MM.1S (cell line): ENCODE measurements around the gene CRB1.

Source experiments
- DNase-seq: peaks from one replicate; pipeline ENCODE4 v3.0.0-alpha.2; 2015
- H2AFZ ChIP-seq: fragments of 300-600 bp; sonication (generic); 2 replicates; pipeline ENCODE4 v1.6.0; 2016; ENCODE audit warnings: antibody characterized with exemption, low read length
- H3F3A ChIP-seq: fragments of 300-600 bp; sonication (generic); 2 replicates; pipeline ENCODE4 v1.6.1; 2016; ENCODE audit warnings: mild to moderate bottlenecking, antibody characterized with exemption, low read length, moderate library complexity, mixed read lengths; ENCODE audit not compliant: insufficient read depth
- H3K27ac ChIP-seq: fragments of 300-600 bp; sonication (generic); 2 replicates; pipeline ENCODE4 v1.5.1; 2016; ENCODE audit warnings: mild to moderate bottlenecking, low read length
- H3K27me3 ChIP-seq: fragments of 300-600 bp; sonication (generic); replicated peaks from 2 replicates; pipeline ENCODE4 v1.6.0; 2016; ENCODE audit warnings: low read length; ENCODE audit not compliant: insufficient read depth
- H3K36me3 ChIP-seq: fragments of 300-600 bp; sonication (generic); replicated peaks from 2 replicates; pipeline ENCODE4 v1.6.1; 2016; ENCODE audit warnings: mild to moderate bottlenecking, low read length, mixed read lengths; ENCODE audit not compliant: insufficient read depth
- H3K4me1 ChIP-seq: fragments of 300-600 bp; sonication (generic); 2 replicates; pipeline ENCODE4 v1.6.1; 2016; ENCODE audit warnings: low read length, mixed read lengths
- H3K4me2 ChIP-seq: fragments of 300-600 bp; sonication (generic); 2 replicates; pipeline ENCODE4 v1.6.0; 2016; ENCODE audit warnings: low read depth, low read length
- H3K4me3 ChIP-seq: fragments of 300-600 bp; sonication (generic); 2 replicates; pipeline ENCODE4 v1.5.1; 2016; ENCODE audit warnings: low read length, mixed read lengths
- H3K79me2 ChIP-seq: fragments of 300-600 bp; sonication (generic); 2 replicates; pipeline ENCODE4 v1.6.1; 2016; ENCODE audit warnings: mixed run types, low read length, mixed read lengths
- H3K9ac ChIP-seq: fragments of 300-600 bp; sonication (generic); 2 replicates; pipeline ENCODE4 v1.6.1; 2016; ENCODE audit warnings: low read length, mixed read lengths
- H3K9me2 ChIP-seq: fragments of 300-600 bp; sonication (generic); replicated peaks from 2 replicates; pipeline ENCODE4 v1.6.1; 2016; ENCODE audit warnings: mild to moderate bottlenecking, low read length, mixed read lengths; ENCODE audit not compliant: insufficient read depth
- H3K9me3 ChIP-seq: fragments of 300-600 bp; sonication (generic); replicated peaks from 2 replicates; pipeline ENCODE4 v1.6.1; 2016; ENCODE audit warnings: mild to moderate bottlenecking, low read length, mixed read lengths; ENCODE audit not compliant: insufficient read depth
- H4K20me1 ChIP-seq: fragments of 300-600 bp; sonication (generic); 2 replicates; pipeline ENCODE4 v1.6.1; 2016; ENCODE audit warnings: mild to moderate bottlenecking, low read length, moderate library complexity, mixed read lengths; ENCODE audit not compliant: insufficient read depth
- EZH2 ChIP-seq: fragments of 300-600 bp; sonication (generic); optimal IDR thresholded peaks from 2 replicates; pipeline ENCODE3; 2017; ENCODE audit warnings: low read depth, mild to moderate bottlenecking, antibody characterized with exemption, low read length, mixed read lengths
- EZH2phosphoT487 ChIP-seq: fragments of 300-600 bp; sonication (generic); IDR thresholded peaks from 2 replicates; pipeline ENCODE4 v1.6.1; 2018; ENCODE audit warnings: antibody characterized with exemption, low read length
- TF ChIP-seq, protein P1 (sequence below): fragments of 300-600 bp; sonication (generic); IDR thresholded peaks from 2 replicates; pipeline ENCODE4 v1.5.1; 2016; ENCODE audit warnings: antibody characterized with exemption, low read length, mixed read lengths

The CRB1 gene

DNA sequence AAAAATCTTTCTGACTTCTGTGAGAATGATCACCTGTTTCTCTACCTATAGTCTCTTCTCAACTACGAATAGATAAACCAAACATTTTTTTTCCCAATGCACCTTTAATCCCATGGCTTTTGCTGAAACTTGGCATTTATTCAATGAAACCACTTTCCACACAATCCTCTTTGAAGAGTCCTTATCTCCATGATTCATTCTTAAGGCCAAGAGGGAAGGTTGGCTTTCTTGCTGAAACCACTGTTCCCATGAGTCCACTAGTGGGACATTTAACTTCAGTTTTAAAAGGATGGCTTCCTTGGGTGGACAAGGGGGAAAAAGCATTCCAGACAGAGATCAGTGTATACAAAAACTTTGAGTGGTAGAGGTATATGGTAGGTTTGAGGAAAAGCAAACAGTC lies 73.6 kb downstream of the CRB1 start:
- Histone ChIP-seq H3F3A (no peaks in the 10 kb centered on the region), H3K4me2 (no peak overlapping the region), H3K9ac (no peak overlapping the region), H3K79me2 (no peaks in the 10 kb centered on the region), H2AFZ (no peak overlapping the region), H3K36me3 (no peaks in the 10 kb centered on the region), H3K27ac (no peak overlapping the region), H3K4me3 (no peak overlapping the region), H3K4me1 (no peaks in the 10 kb centered on the region), H4K20me1 (no peaks in the 10 kb centered on the region), H3K9me3 (no peaks in the 10 kb centered on the region), H3K27me3 (no peaks in the 10 kb centered on the region), H3K9me2 (no peaks in the 10 kb centered on the region)
- no peak for DNase-seq
- TF ChIP-seq EZH2 (no peak), EZH2phosphoT487 (no peak)
- TF ChIP-seq, protein P1, sequence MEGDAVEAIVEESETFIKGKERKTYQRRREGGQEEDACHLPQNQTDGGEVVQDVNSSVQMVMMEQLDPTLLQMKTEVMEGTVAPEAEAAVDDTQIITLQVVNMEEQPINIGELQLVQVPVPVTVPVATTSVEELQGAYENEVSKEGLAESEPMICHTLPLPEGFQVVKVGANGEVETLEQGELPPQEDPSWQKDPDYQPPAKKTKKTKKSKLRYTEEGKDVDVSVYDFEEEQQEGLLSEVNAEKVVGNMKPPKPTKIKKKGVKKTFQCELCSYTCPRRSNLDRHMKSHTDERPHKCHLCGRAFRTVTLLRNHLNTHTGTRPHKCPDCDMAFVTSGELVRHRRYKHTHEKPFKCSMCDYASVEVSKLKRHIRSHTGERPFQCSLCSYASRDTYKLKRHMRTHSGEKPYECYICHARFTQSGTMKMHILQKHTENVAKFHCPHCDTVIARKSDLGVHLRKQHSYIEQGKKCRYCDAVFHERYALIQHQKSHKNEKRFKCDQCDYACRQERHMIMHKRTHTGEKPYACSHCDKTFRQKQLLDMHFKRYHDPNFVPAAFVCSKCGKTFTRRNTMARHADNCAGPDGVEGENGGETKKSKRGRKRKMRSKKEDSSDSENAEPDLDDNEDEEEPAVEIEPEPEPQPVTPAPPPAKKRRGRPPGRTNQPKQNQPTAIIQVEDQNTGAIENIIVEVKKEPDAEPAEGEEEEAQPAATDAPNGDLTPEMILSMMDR = no peak

DNA sequence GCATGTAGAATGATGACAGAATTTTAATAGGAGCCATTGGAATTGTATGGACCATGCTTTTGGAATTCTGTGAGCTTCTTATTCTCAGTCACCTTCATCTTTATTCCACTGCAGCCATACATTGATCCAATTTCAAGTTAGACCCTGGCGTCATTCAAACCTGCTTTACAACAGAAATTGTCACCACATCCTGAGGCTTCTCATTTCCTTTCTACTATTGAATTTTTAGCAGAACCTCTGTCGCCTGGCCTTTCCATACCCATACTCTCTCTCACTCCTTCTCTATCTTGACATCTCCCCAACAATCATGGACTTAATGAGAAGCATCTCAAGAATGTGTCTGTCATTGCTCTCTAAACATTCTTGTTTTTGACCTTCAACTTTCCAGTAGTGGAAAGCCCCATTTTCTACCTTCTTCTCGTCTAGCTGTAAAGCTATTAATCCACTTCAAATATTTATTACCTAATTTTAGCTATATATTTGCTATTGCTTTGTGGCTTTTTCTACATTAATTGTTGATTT lies 74.1 kb downstream of the CRB1 start:
- DNase-seq = no peak
- Histone ChIP-seq H3K9me2 (no peaks in the 10 kb centered on the region), H3K4me3 (no peak overlapping the region), H3K4me1 (no peaks in the 10 kb centered on the region), H4K20me1 (no peaks in the 10 kb centered on the region), H3F3A (no peaks in the 10 kb centered on the region), H3K4me2 (no peak overlapping the region), H3K27ac (no peak overlapping the region), H3K9me3 (no peaks in the 10 kb centered on the region), H3K36me3 (no peaks in the 10 kb centered on the region), H3K9ac (no peak overlapping the region), H2AFZ (no peak overlapping the region), H3K79me2 (no peaks in the 10 kb centered on the region), H3K27me3 (no peaks in the 10 kb centered on the region)
- TF ChIP-seq, protein P1 = no peak
- no peak for TF ChIP-seq EZH2
- TF ChIP-seq EZH2phosphoT487 = no peak

DNA sequence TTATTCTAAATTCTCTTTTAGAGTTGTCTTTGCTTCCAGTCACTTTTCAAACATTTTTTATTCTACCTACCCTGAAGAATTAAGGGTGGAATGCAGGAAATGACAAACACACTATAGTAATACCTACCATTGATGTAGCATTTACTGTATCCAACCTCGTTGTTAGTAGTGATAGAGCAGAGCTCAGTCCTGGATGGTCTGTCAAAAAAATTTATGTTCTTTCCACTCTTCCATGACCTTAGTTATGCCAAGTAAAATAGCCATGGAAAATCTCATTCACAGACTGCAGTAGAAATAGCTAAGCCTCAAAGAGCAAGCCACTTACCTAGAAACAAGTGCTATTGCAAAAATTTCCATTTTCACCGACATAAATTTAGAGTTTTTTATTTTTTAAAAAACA lies 74.6 kb downstream of the CRB1 start:
- no peak overlapping the region for H3K9ac ChIP-seq
- no peaks in the 10 kb centered on the region for H3K79me2 ChIP-seq
- H3K4me2 ChIP-seq = no peak overlapping the region
- no peaks in the 10 kb centered on the region for H4K20me1 ChIP-seq
- no peaks in the 10 kb centered on the region for H3K27me3 ChIP-seq
- no peaks in the 10 kb centered on the region for H3K36me3 ChIP-seq
- H3K4me1 ChIP-seq = no peaks in the 10 kb centered on the region
- H3K4me3 ChIP-seq = no peak overlapping the region
- H3F3A ChIP-seq = no peaks in the 10 kb centered on the region
- no peak for TF ChIP-seq EZH2phosphoT487
- H2AFZ ChIP-seq = no peak overlapping the region
- DNase-seq = no peak
- H3K9me3 ChIP-seq = no peaks in the 10 kb centered on the region
- H3K27ac ChIP-seq = no peak overlapping the region
- no peaks in the 10 kb centered on the region for H3K9me2 ChIP-seq

DNA sequence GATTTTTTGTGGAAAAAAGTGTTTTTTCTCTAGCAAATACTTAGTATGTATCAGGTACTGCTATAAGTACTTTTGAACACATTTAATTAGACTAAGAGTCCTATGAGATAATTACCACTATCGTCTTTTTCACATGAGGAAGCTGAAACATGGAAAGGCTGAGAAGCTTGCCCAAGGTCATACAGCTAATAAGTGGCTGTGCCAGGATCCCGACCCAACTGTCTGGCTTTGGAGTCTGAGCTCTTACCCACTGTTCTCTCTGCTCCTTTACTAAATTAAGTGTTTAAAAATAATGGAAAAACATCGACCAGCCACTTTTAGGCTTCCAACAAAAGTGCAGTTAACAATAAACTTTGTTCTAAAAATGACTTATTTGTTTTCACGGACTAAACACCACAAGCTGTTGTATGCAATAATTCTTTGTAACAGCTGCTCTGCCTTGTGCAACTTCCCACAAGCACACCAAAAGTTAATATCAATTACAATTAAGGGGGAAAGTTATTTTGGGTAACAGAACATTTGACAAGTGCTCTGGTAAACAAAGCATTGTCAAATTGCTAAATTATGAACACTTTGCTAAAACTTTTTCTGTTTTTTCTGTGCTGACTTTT lies 75.7 kb downstream of the CRB1 start:
- Histone ChIP-seq H3K4me1 (no peaks in the 10 kb centered on the region), H3F3A (no peaks in the 10 kb centered on the region), H3K27me3 (no peaks in the 10 kb centered on the region), H3K9me2 (no peaks in the 10 kb centered on the region), H3K79me2 (no peaks in the 10 kb centered on the region), H3K36me3 (no peaks in the 10 kb centered on the region), H2AFZ (no peak overlapping the region), H3K9ac (no peak overlapping the region), H3K27ac (no peak overlapping the region), H3K9me3 (no peaks in the 10 kb centered on the region), H3K4me2 (no peak overlapping the region), H4K20me1 (no peaks in the 10 kb centered on the region), H3K4me3 (no peak overlapping the region)
- DNase-seq = no peak
- TF ChIP-seq EZH2 (no peak), EZH2phosphoT487 (no peak)
- TF ChIP-seq, protein P1 = no peak
